ENCODE measurements around the gene KLRK1.
"Not testable (repeated sequence)": the region's sequence is repeated elsewhere in the genome, so short reads cannot be mapped to it uniquely, and the experiment has no call there.

KLRK1 gene

DNA sequence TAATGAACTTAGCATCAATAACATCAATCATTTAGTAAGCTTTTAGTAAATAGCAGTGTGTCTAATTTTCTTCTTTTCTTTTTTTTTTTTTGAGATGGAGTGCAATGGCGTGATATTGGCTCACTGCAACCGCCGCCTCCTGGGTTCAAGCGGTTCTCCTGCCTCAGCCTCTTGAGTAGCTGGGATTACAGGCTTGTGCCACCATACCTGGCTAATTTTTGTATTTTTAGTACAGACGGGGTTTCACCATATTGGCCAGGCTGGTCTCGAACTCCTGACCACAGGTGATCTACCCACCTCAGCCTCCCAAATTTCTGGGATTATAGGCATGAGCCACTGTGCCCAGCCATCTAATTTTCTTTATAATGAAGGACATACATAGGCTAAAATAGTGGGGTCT is 2.3 kb downstream of the KLRK1 start:
- not testable (repeated sequence) for DNase-seq

DNA sequence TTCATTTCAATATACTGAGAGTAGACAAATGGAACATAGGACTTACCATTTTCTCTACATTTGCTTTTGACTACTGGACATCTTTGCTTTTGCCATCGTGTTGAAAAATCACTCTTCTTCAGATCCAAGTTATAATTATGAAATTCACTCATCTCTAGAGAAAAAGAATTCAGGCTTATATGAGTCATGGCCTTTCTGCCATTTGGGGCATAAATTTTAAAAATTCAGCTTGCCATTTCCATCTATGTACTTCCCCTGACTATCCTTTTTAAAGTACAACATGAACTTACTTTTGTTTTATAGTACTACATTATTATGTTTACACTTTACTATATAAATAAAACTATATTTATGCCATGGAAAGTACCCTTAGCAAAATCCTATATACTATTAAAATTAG is 3.0 kb downstream of the KLRK1 start:
- DNase-seq: no peak

DNA sequence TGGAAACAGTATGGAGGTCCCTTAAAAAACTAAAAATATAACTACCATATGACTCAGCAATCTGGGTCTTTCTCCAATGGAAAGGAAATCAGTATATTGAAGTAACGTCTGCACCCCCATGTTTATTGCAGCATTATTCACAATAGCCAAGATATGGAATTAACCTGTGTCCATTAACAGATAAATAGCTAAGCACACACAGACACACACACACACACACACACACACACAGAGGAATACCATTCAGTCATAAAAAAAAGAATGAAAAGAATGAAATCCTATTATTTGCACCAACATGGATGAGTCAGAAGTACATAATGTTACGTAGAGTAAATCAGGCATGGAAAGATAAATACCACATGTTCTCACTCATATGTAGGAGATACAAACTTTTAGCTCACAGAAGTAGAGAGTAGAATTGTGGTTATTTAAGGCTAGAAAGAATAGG is 4.7 kb downstream of the KLRK1 start:
- no peak for DNase-seq

DNA sequence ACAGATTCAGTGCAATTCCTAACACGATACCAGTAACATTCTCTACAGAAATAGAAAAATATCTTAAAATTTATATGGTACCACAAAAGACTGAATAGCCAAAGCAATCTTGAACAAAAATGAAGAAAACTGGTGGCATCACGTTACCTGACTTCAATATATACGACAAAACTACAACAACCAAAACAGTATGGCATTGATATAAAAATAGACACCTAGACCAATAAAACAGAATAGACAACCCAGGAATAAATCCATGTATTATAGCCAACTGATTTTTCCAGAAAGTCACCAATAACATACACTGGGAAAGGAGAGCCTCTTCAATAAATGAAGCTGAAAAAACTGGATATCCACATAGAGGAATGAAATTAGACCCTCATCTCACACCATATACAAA is 5.7 kb downstream of the KLRK1 start:
- no peak for DNase-seq

DNA sequence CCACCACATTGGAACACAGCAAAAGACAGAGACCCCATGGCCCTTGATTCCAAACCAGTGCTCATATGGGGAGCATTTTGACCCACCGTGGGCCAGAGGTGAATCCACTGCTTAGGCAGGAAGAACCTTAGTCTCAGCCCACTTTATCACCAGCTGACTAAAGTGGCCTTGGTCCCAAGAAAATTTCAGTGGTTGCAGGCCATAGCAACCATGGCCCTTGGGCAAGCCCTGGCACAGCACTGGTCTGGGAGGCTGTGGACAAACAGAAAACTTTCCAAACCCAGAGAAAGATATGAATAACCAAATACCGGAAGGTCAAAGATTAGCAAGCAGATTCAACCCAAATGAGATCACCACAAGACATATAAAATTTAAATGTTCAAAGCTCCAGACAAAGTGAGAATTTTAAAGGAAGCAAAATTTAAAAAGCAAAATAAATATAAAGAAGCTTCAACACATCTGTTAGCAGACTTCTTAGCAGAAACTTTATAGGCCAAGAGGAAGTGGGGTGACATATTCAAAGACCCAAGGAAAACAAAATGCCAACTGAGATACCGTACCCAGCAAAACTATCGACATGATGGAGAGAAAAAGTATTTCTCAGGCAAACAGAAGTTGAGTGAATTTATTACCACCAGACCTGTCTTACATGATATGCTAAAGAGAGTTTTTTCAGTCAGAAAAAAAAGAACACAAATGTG is 7.8 kb downstream of the KLRK1 start:
- no peak for DNase-seq

DNA sequence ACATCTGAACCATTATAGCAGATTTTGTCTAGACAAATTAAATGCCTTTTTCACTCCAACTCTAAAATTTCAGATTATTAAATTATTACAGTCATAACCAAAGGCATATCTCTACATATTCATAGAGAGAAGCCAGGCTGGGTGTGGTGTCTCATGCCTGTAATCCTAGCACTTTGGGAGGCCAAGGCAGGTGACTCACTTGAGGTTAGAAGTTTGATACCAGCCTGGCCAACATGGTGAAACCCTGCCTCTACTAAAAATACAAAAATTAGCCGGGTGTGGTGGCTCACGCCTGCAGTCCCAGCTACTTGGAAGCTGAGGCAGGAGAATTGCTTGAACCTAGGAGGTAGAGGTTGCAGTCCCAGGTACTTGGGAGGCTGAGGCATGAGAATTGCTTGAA is 11.1 kb downstream of the KLRK1 start:
- not testable (repeated sequence) for DNase-seq

DNA sequence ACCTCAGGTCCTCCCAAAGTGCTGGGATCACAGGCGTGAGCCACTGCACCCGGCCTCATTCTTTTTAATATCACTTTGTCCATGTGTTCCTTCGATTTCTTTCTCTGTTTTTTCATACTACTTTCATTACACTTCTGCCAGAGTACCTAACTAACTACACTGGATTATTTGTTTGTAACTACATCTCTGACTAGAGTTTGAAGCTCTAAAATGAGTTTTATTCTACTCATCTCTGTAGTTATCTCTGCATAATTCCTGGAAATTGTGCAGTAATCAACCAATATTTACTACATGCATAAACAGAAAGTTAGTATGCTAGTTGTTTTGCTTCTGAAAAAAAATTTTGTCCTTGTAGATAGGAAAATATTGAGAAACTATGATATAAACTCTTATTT is 15.2 kb downstream of the KLRK1 start:
- DNase-seq: no peak

DNA sequence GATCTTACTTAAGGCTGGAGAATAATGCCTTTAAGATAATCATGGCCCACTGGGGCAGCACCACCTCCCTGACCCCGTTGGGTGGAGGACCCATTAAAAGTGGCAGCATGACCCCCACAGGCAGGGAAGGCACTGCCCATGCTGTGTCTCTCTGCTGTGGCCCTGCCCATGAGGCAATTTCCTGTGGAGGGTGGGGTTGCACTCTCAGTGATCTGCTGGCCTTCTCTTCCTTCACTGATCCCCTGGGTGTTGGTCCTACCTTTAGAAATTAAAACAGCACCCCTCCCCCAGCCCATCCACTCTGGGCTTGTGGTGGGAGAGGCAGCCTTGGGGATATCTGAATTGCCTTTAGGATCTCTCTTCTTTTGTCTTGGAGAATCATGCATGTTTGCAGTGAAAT is 17.3 kb downstream of the KLRK1 start:
- no peak for DNase-seq

DNA sequence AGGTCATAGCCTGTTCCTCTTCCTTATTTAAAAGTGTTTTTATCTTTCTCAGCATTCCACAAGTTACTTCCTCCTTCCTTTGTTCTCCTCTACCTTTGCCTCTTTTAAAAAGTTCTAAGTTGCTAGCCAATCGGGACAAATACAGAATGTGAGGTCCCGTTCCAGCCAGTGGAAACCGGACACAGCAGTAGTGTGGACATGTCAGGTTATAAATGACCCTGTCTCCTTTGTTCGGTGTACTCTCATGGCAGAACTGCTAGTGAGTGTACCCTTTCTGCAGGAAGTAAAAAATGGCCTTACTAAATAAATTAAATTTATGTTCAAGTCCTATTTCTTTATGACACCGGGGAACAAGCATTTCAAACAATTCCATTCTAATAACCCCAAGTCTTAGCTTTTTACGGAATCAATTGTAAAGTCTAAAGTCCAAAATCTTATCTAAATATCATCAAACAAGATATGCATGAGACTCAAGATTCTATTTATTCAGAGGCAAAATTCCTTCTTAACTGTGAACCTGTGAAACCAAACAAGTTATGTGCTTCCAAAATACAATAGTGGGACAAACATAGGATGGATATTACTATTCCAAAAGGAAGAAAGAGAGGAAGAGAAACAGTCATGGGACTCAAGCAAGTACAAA is 17.8 kb downstream of the KLRK1 start:
- not testable (repeated sequence) for DNase-seq

DNA sequence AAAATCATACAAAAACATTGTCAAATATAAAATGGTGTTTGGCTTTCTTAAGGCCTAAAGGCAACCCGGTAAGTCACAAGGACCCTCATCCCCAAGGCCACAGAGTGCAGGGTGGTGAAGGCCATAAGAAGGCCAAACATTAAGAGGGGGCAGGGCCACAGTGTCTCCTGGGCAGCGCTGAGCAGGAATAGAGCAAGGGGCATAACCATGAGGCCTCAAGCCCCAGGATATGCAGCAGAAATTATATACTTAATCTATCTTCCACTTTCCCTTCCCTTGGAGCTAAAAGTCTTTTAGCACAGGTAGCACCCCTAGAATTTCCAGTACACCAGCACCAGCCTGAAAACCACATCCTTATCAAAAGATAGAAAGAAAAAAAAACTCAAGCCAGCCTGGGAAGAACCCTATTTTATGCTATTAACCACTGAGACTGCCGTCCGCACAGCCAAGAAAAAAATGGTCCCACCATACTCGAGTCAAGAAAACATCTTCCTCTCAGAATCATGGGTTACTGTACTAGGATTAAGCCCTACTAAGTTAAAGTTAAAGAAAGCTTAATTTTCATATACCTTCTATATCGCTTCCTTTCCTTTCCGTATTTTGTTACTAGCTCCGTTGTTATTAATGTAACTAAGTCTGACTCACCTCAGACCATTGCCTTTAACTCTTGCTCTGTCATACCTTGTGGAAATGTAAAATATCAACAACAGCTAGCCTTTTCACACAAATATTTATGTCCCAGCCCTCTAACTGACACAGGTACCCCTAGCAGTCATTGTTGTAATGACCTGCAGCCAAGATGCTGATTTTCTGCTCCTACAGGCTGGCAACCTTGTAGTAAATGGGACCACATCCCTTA is 20.1 kb downstream of the KLRK1 start:
- no peak for DNase-seq

DNA sequence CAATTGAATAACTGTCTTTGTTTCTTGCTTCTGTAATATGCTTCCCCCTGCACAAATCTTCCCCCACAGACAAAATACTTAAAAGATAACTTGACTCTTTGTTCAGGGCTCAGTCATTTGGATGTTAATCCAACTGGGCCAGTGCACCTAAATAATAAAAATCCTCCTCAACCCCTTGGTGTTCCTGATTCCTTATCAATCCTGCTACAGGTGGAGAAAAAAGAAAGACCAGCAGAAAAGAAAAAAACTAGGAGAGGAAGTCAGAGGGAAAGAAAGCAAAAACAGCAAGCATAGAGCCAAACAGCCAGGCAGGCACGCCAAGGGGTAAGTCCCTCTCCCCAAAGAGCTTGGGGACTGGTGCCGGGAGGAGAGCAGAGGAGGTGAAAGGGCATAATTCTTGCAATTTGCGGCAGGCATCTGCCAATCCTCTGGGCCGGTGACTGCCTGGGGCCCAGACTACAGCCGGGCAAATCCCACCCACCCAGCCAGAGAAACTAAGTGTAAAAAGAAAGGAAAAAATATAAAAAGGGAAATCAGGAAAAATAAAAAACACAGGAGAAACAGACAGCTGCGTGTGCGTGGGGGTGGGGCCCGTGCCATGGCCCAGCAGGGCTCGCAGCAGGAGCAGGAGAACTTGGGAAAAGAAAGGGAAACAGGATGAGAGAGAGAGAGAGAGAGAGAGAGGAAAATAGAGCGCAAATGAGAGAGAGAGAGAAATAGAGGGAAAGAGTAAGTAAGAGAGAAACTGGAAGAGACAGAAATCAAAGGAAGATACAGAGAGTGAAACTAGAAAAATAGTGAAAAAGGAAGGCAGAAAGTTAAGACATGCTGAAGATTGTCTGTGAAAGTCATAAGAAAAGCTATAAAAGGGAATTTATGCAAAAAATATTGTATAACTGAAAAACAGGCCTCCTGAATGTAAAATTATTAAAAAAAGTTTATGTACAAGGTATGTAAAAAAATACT is 21.4 kb downstream of the KLRK1 start:
- DNase-seq: no peak

DNA sequence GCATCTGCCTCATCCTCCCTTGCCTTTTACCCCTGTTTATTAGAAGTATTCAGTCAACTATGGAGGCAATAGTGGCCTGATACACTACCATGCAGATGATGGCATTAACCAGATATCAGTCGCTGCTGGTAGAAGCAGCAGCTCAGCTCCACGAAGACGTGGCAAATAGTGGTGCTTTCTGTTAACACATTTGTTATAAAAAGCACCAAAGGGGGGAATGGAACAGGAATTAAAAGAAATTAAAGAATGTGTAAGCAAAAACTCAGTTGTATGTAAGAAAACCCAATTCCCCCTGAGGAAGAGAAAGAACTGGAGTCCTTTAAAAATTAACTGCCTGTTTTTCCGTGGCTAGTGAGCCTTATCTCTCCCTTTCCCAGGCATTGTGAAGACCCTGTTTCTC is 22.1 kb downstream of the KLRK1 start:
- not testable (repeated sequence) for DNase-seq

DNA sequence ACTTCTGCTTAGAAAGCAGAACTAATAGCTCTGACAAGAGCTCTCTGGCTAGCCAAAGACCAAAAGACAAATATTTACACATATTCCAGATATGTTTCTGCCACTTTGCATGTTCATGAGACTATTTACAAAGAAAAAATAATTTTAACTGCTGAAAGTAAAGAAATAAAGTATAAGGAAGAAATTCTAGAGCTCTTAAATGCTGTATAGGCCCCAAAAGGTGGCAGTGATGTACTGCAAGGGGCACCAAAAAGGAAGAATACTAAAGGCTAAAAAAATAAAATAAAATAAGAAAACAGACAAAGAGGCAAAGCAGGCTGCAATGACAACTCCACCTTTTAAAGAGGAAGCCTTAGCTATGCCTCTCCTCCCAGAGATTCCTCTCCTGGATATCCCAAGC is 23.0 kb downstream of the KLRK1 start:
- DNase-seq: no peak

DNA sequence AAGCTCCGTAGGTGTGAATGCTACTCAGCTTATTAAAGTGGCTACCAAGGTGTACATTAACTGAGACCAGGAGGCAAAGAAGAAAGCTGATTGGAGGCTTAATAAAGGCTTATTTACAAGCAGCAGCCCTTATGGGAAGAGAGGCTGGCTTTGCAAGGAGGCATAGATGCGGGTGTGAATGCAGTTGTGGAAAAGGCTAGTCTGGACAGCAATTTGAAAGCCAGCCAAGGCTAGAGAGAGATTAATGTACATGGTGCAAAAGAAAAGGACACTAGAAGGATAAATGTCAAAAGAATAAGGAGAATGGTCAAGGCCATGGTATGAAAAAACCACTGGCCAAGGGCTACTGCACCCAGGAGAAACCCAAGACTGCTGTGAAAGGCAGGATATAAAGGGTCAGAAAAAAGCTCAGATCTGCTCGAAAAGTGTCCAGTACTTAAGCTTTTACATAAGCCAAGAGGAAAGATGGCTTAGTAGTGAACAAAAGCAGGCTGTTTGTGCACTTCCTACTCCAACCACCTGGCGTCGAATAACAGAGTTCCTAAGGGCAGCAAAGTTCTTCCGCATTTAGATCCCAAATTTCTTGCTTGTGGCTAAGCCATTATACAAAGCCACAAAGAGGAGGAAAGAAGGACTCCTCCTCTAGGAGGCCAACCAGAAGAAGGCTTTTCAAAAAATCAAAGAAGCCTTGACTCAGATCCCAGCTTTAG is 24.0 kb downstream of the KLRK1 start:
- DNase-seq: no peak

DNA sequence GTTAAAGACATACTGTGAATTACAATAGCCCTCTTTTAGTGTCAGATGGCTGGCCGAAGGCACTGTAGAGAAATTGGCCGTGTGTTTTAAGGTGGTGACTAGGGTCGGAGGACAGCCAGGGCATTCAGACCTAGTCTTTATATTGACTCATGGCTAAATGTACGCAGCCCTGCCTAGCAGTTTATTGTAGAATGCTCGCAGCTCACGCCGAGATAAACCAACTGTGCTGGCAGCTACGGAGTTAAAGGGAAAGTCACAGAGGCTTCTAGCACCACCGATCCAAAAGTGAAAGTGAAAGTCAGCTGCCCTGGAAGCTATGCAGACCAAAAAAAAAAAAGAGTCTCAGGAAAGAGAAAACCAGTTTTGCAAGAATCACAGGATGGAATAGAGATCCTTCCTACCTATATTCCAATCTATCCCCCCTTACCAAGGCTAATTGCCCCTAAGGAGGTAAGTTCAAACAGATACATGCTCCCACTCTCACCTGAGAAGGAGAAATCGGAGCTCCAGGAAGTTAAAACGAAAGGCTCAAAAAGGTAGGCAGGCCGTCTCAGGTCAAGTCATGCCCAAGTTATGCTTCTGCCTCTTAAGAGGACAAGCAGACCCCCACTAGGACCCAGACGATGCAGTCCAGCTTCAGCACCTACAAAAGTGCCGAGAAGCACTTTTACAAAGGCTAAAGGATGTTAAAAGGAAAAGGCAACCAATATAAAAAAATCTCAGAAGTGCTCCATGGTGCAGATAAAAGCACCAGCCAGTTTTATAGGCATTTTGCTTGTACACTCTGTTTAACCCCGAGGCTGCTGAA is 24.8 kb downstream of the KLRK1 start:
- DNase-seq: peak; percentile 72

DNA sequence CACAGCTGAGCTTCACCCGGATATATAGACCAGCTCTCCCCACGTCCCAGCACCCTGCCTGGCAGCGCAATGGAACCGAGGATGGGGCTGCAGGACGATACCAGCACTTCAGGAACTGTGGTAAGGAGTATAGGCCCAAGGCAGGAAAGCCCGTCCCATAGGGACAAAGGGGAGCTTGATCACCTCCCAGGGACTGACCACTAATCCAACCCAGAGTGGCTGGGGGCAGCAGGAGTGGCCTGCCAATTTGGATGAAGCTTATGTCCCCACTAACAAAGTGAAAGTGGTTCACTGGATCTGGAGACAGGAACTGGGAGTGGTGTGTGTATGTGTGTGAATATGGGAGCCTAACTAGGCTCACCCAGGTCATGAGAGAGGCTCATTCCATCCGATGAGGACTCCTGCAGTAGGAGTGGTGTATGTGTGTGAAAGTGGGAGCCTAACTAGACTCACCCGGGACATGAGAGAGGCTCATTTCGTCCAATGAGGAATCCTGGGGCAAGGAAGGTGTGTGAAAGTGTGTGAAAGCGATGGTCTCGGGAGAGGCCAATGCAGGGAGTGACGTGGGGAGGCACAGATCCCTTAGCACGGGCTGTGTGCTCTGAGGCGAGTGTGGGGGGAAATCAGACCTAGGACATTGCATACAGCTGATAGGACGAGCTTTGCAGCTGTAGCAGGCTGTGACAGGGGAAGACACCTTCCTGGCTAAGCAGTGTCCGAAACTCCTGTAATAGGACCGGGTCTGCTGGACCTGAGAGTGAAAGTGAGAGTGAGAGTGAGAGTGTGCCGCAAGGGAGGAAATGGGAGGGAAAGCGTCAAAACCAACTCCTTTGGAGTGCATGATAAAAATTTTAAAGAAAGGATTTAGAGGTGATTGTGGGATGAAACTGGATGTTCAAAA is 25.7 kb downstream of the KLRK1 start:
- peak; percentile 1 for DNase-seq

DNA sequence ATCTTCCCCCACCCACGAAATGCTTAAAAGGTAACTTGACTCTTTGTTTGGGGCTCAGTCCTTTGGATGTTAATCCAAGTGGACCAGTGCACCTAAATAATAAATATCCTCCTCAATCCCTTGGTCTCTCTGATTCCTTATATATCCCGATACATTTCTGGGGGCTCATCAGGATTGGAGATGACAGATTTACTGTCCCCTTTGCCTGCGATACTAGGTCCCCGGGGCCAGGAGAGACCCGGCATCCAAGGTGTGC is 26.3 kb downstream of the KLRK1 start:
- DNase-seq: no peak

DNA sequence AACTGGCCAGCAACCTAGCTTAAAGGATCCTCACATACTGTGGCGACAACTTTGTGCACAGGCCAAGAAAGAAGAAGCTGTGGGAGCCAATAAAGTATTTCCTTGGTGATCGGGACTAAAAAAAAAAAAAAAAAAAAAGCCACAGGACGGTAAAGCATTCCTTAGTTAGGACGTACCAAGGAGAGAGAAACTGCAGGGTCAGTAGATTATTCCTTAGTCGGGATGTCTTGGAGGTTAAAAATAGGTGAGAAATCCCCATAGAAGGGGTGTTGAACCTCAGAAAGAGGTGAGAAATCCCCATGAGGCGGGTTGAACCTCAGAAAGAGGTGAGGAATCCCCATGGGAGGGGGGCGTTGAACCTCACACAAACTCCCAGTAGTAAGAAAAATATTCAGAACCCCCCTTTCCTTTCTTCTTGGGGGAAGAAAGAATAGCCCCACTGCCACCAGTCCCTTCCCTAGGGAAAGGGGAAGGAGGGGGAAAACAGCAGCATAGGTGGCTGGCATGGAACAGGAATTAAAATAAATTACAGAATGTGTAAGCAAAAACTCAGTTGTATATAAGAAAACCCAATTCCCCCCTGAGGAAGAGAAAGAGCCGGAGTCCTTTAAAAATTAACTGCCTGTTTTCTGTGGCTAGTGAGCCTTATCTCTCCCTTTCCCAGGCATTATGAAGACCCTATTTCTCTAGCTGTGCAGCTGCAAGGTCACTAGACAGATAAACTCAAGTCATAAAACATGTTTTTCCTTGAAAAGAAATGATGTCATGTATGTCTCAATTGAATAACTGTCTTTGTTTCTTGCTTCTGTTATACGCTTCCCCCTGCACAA is 26.8 kb downstream of the KLRK1 start:
- no peak for DNase-seq

DNA sequence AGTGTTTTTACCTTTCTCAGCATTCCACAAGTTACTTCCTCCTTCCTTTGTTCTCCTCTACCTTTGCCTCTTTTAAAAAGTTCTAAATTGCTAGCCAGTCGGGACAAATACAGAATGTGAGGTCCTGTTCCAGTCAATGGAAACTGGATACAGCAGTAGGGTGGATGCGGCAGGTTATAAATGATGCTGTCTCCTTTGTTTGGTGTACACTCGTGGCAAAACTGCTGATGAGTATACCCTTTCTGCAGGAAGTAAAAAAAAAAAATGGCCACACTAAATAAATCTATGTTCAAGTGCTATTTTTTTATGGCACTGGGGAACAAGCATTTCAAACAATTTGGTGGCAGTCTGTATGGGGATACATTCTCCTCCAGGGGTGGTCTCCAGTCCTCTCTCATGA is 27.5 kb downstream of the KLRK1 start:
- DNase-seq: no peak

Data from NCI-H1436 (cell line).